Hepatocyte (in vitro differentiated cells): ENCODE data around the gene KCNA2.

ENCODE experiments used
- EZH2 ChIP-seq: fragments of 200-600 bp; sonication (generic); IDR thresholded peaks from 2 replicates; pipeline ENCODE4 v1.6.1; 2016; ENCODE audit warnings: antibody characterized with exemption, mild to moderate bottlenecking, borderline replicate concordance
- TF ChIP-seq, protein P1 (sequence below): fragments of 200-600 bp; sonication (generic); IDR thresholded peaks from 2 replicates; pipeline ENCODE4 v1.5.1; 2016; ENCODE audit warnings: antibody characterized with exemption, mild to moderate bottlenecking; ENCODE audit not compliant: poor library complexity

DNA sequence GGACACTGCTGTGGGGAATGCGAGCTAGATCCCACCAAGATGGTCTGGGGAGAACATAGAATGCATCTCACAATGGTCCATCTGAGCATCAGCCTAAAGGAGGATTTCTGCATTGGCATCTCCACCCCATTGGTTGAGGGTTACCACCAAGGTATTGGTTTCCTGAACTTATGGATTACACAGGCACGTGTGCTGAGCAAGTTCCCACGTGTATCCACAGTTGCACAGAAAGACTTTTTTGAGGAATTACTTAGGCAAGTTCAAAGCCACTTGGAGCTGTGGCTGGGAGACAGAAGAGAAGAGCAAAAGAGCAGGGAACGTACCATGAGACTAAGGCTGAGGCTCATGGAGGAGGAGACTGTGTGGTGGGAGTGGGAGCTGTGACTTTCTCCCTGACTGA, 43.1 kb downstream of the KCNA2 start:
- TF ChIP-seq, protein P1, sequence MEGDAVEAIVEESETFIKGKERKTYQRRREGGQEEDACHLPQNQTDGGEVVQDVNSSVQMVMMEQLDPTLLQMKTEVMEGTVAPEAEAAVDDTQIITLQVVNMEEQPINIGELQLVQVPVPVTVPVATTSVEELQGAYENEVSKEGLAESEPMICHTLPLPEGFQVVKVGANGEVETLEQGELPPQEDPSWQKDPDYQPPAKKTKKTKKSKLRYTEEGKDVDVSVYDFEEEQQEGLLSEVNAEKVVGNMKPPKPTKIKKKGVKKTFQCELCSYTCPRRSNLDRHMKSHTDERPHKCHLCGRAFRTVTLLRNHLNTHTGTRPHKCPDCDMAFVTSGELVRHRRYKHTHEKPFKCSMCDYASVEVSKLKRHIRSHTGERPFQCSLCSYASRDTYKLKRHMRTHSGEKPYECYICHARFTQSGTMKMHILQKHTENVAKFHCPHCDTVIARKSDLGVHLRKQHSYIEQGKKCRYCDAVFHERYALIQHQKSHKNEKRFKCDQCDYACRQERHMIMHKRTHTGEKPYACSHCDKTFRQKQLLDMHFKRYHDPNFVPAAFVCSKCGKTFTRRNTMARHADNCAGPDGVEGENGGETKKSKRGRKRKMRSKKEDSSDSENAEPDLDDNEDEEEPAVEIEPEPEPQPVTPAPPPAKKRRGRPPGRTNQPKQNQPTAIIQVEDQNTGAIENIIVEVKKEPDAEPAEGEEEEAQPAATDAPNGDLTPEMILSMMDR = no peak
- no peak for TF ChIP-seq EZH2
